Breast epithelium (tissue), 3 donors: ENCODE results near the gene SLC5A11.

Experiments used
- CTCF ChIP-seq, 3 donors: fragments of 450-650 bp; IDR thresholded peaks; one replicate each; pipeline ENCODE4 v1.5.1; 2016 to 2017; ENCODE audit warnings: antibody characterized with exemption in 3 of 3, mild to moderate bottlenecking in 3 of 3, moderate library complexity in 3 of 3
- POLR2A ChIP-seq: fragments of 450-650 bp; IDR thresholded peaks from one replicate; pipeline ENCODE4 v1.6.1; 2016; ENCODE audit warnings: antibody characterized with exemption, mild to moderate bottlenecking, moderate library complexity
- POLR2AphosphoS5 ChIP-seq, 3 donors: sonication (generic); formaldehyde crosslinking; IDR thresholded peaks; one replicate each; pipeline ENCODE4 v1.6.1; 2017; ENCODE audit warnings: antibody characterized with exemption in 3 of 3

DNA sequence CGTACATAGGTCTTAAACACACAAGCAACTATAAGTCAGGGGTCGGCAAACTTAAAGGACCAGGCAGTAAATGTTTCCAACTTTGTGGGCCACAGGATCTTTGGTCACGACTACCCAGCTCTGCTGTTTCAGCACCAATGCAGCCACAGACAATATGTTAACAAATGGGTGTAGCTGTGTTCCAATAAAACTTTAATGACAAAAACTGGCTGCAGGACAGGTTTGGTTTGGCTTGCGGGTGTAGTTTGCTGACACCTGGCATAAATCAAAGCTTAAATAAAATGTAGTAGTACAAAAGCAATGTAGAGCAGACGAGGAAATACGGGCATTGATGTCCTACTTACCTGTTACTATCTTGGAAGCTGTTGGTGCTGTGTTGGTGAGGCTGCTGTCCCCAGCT, 84.7 kb downstream of the SLC5A11 start:
- TF ChIP-seq POLR2A (no peak), CTCF (IDR thresholded peaks at IDR 0.05) (no peak), POLR2AphosphoS5 (IDR thresholded peaks at IDR 0.05) (no peak)
